Measurements from ENCODE around the gene FBXO27. TPM values are rescaled to one million over a fixed set of nuclear protein-coding genes. Genes with fewer than 3 reads are reported as not detected.

Gene FBXO27
- total and polyA plus RNA-seq, 2 of the 13 experiments (the other 11 are each of a cell fraction or from before 2014, with no cell fraction given): 0.15 to 2.8 TPM

GRCh38 chr19:38977445-38978325, 54.7 kb downstream of the FBXO27 start (continued):
- TF ChIP-seq ZNF460 (CRISPR knock-in tag; IDR thresholded peaks at IDR 0.05; ENCODE audit: borderline replicate concordance) (0 out of 2 replicates have a peak, but pooled peaks have one; percentile 27), MLX (CRISPR knock-in tag; IDR thresholded peaks at IDR 0.05) (peak; percentile 53; the same call in 1 of the 2 replicates), RXRA (CRISPR knock-in tag; IDR thresholded peaks at IDR 0.05) (no peak), ATF6 (CRISPR knock-in tag; conservative IDR thresholded peaks at IDR 0.05) (no peak), MIXL1 (CRISPR knock-in tag; IDR thresholded peaks at IDR 0.05) (0 out of 2 replicates have a peak, but pooled peaks have one; percentile 18), SKI (IDR thresholded peaks at IDR 0.05; ENCODE audit: partially characterized antibody) (peak; percentile 34), MYC (CRISPR knock-in tag; IDR thresholded peaks at IDR 0.05; ENCODE audit: borderline replicate concordance) (peak; percentile 57; the same call in 1 of the 2 replicates), FOXP1 (IDR thresholded peaks at IDR 0.05) (no peak), FOXP1 (CRISPR knock-in tag; IDR thresholded peaks at IDR 0.05) (0 out of 2 replicates have a peak, but pooled peaks have one; percentile 6), SOX5 (CRISPR knock-in tag; IDR thresholded peaks at IDR 0.05; ENCODE audit: borderline replicate concordance) (peak; percentile 44; the same call in 1 of the 2 replicates), IKZF5 (CRISPR knock-in tag; IDR thresholded peaks at IDR 0.05) (no peak), TEAD2 (CRISPR knock-in tag; IDR thresholded peaks at IDR 0.05) (no peak), YEATS4 (CRISPR knock-in tag; IDR thresholded peaks at IDR 0.05; ENCODE audit: borderline replicate concordance) (0 out of 2 replicates have a peak, but pooled peaks have one; percentile 2), MAX (IDR thresholded peaks at IDR 0.05) (peak; percentile 37), ONECUT2 (CRISPR knock-in tag; IDR thresholded peaks at IDR 0.05) (peak; percentile 67)
- TF ChIP-seq, protein P1, sequence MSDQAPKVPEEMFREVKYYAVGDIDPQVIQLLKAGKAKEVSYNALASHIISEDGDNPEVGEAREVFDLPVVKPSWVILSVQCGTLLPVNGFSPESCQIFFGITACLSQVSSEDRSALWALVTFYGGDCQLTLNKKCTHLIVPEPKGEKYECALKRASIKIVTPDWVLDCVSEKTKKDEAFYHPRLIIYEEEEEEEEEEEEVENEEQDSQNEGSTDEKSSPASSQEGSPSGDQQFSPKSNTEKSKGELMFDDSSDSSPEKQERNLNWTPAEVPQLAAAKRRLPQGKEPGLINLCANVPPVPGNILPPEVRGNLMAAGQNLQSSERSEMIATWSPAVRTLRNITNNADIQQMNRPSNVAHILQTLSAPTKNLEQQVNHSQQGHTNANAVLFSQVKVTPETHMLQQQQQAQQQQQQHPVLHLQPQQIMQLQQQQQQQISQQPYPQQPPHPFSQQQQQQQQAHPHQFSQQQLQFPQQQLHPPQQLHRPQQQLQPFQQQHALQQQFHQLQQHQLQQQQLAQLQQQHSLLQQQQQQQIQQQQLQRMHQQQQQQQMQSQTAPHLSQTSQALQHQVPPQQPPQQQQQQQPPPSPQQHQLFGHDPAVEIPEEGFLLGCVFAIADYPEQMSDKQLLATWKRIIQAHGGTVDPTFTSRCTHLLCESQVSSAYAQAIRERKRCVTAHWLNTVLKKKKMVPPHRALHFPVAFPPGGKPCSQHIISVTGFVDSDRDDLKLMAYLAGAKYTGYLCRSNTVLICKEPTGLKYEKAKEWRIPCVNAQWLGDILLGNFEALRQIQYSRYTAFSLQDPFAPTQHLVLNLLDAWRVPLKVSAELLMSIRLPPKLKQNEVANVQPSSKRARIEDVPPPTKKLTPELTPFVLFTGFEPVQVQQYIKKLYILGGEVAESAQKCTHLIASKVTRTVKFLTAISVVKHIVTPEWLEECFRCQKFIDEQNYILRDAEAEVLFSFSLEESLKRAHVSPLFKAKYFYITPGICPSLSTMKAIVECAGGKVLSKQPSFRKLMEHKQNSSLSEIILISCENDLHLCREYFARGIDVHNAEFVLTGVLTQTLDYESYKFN (CRISPR knock-in tag; conservative IDR thresholded peaks at IDR 0.05): 0 out of 2 replicates have a peak, but pooled peaks have one; percentile 12
- TF ChIP-seq, protein P2, sequence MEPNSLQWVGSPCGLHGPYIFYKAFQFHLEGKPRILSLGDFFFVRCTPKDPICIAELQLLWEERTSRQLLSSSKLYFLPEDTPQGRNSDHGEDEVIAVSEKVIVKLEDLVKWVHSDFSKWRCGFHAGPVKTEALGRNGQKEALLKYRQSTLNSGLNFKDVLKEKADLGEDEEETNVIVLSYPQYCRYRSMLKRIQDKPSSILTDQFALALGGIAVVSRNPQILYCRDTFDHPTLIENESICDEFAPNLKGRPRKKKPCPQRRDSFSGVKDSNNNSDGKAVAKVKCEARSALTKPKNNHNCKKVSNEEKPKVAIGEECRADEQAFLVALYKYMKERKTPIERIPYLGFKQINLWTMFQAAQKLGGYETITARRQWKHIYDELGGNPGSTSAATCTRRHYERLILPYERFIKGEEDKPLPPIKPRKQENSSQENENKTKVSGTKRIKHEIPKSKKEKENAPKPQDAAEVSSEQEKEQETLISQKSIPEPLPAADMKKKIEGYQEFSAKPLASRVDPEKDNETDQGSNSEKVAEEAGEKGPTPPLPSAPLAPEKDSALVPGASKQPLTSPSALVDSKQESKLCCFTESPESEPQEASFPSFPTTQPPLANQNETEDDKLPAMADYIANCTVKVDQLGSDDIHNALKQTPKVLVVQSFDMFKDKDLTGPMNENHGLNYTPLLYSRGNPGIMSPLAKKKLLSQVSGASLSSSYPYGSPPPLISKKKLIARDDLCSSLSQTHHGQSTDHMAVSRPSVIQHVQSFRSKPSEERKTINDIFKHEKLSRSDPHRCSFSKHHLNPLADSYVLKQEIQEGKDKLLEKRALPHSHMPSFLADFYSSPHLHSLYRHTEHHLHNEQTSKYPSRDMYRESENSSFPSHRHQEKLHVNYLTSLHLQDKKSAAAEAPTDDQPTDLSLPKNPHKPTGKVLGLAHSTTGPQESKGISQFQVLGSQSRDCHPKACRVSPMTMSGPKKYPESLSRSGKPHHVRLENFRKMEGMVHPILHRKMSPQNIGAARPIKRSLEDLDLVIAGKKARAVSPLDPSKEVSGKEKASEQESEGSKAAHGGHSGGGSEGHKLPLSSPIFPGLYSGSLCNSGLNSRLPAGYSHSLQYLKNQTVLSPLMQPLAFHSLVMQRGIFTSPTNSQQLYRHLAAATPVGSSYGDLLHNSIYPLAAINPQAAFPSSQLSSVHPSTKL (CRISPR knock-in tag; IDR thresholded peaks at IDR 0.05): 0 out of 2 replicates have a peak, but pooled peaks have one; percentile 17
